B cell (primary cell): Measurements from ENCODE around the gene PIP4P1.

Source experiments
- CTCF ChIP-seq: fragments of 200-600 bp; IDR thresholded peaks from one replicate; pipeline ENCODE4 v1.8.0; 2022; ENCODE audit warnings: antibody characterized with exemption, mild to moderate bottlenecking
- EZH2 ChIP-seq: IDR thresholded peaks from 2 replicates; pipeline ENCODE4 v1.6.1; 2012; ENCODE audit warnings: borderline replicate concordance, low read depth, mild to moderate bottlenecking, moderate library complexity, low read length; ENCODE audit not compliant: insufficient read depth, poor library complexity, severe bottlenecking

- TF ChIP-seq CTCF (no peak), EZH2 (no peak)
These were observed 6.5 kb downstream of the PIP4P1 start, which contains the start of the genes APEX1 and OSGEP for GRCh38 chr14:20454516-20455354.
